ENCODE measurements around the gene HCLS1. TPM values are rescaled to one million over a fixed set of nuclear protein-coding genes. Genes with fewer than 3 reads are reported as not detected.

The HCLS1 gene
- polyA plus RNA-seq, 3 donors: 4.9 to 6.7 (median 6.4) TPM

GRCh38 chr3:121661376-121661775 lies 673 bp upstream of the HCLS1 start:
- no peak for DNase-seq

- DNase-seq: no peak
These were observed 1.1 kb downstream of the HCLS1 start for GRCh38 chr3:121659586-121659985.

- no peak for DNase-seq
These were observed 1.8 kb downstream of the HCLS1 start for GRCh38 chr3:121658716-121659435.

DNA sequence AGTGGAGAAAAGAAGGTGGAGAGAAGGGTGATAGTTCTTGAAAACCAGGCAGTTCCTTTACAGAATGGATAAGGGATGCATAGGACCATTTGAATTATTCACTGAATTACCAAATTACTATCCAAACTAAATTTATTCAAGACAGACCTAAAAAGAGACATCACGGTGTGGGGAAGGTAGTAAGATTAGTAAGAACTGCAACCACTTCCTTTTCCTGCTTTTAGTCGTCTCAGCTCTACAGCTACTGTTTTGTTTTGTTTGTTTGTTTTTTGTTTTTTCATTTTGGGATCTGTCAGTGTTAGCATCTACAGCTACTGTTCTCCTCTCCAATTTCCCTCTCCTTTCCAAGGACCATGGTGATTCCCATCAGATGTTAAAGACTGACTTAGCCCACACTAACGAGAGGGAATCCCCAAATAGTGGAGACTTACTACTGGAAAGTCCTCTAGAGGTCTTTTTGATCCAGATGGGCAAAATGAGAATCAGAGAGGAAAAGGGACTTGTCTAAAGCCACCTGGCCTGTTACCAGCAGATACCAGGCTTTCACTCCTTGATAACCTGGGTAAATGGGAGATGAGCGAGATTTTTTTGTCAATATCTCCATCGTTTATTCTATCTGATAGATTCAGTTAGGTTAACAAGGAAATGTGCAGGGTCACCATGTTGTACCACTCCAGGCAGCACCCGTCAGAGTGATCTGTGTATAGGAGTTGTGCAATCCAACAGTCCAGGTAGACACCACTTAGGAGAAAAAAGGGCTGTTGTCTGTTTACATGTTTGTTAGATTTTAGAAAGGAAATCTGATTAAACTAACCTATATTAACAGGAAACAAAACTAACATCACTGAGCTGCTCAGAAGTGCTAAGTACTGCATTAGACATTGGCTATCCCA lies 6.0 kb downstream of the HCLS1 start:
- DNase-seq: no peak

DNA sequence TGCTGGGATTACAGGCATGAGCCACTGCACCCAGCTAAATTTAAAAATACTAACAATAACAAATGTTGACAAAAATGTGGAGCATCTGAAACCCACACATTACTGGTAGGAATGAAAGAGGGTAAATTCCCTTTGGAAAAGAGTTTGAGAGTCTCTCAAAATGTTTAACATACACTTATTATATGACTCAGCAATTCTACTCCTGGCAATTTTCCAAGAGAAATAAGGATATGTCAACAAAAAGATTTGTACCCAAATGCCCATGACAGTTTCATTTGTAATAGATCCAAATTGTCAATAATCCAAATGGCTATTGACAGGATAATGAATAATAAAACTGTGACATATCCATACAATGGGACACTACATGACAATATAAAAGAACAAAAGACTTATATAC lies 9.0 kb downstream of the HCLS1 start:
- DNase-seq: no peak

- DNase-seq: no peak
These were observed 11.1 kb downstream of the HCLS1 start for GRCh38 chr3:121649645-121650044.

DNA sequence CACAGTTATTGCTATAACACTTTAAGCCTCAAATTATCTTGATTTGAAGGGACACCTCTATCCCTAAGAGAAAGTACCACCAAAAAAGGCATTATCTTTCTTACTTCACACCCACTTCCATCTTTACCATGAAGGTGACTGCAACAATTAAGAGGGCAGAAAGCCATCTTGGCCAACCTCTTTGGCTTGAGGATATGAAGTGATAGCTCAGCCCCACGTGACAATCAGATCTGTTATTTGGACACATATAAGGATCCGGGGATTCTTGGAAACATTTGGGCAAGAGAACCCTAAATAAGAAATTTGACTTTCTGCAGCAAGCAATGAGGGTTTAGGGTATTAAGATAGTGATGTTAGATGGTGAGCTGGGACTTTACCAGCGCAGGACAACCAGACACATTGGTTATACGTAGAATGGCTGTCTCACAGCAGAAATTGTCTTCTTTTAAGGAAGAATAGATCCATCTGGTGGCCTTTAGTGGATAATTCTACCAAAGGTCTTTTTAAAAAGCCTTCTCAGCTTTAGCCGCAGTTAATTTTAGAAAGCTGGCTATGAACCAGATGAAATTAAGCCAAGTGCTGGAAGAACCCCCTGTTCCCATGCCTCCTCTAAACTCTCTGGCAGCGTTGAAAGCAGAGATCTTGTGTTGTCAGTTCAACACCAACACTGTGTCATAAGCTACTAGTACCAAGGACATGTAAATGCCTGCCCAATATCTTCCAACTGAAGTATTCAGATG lies 12.3 kb downstream of the HCLS1 start:
- no peak for DNase-seq

- no peak for DNase-seq
These were observed 15.6 kb downstream of the HCLS1 start for GRCh38 chr3:121645054-121645453.

DNA sequence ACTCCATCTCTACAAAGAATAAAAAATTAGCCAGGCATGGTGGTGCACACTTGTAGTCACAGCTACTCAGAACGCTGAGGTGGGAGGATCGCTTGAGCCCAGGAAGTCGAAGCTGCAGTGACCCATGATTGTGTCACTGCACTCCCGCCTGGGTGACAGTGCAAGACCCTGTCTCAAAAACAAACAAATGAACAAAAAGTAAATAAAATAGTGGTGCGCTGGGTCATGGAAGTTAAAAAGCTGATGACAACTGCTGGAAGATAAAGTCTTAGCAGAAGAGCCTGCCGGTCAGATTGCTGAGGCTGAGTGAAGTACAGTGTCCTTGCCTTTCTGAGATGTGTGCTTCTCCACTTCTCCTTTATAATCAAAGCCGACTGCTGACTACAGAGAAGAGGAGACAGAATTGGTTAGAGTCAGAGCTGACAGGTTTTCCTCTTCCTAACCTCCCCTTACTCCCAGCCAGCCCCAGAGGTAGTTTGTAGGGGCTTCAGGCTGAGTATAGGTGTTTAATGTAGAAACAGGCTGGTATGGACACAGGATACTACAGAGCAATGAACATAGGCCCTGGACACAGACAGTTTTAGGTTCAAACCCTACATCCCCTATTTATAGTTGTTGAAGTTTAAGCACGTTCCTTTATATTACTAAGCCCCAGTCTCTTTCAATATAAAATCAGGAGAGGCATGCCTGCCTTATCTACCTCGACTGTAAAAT lies 17.9 kb downstream of the HCLS1 start:
- no peak for DNase-seq

- no peak for DNase-seq
These were observed 19.6 kb downstream of the HCLS1 start for GRCh38 chr3:121641127-121641526.

DNA sequence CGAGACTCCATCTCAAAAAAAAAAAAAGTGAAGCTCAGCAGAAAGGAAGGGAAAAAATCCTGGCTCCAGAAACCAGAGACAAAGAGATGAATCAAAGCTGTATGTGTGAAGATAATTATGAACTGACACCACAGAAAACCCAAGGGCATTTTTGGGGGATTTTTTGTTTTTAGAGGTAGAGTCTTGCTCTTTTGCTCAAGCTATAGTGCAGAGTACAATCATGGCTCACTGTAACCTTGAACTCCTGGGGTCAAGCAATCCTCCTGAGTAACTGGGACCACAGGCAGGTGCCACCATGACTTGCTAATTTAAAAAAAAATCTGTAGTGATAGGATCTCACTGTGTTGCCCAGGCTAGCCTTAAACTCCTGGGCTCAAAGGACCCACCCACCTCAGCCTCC lies 22.8 kb downstream of the HCLS1 start:
- no peak for DNase-seq

- no peak for DNase-seq
These were observed 30.3 kb downstream of the HCLS1 start for GRCh38 chr3:121630355-121630754.

DNA sequence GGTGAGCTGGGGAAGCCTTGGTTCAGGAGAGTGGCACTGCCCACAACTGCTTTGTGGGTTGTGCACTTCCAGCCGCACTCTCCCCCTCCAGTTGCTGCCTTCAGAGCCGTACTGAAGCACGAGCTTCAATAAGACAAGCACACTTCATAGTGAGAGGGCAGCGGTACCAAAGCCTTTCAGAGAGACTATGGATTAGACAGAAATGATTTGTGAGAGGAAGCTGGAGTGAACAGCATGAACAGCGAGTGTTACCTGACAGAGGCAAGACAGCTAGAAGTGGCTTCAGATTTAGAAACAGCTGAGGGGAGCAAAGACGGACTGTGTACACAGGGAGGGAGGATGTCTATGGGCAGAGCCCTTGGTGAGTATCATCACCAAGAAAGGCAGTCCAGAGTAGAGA lies 31.1 kb downstream of the HCLS1 start:
- no peak for DNase-seq

DNA sequence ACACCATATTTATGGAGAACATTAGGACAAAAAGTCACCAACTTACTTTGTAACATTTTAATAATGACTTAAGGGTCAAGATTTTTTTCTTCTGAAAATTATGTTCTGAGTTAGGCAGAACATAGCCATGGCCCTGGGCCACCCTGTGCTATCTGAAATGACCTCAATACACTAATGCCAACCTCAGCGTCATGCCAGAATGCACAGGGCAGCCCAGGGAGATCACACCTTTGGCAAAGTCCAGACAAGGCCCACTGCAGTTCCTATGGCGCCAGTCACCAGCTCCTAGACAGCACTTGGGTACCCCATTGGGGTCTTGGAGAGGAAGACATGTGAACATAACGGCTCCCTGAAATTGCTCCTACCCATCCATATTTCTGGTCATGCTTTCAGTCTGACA lies 33.1 kb downstream of the HCLS1 start:
- no peak for DNase-seq

DNA sequence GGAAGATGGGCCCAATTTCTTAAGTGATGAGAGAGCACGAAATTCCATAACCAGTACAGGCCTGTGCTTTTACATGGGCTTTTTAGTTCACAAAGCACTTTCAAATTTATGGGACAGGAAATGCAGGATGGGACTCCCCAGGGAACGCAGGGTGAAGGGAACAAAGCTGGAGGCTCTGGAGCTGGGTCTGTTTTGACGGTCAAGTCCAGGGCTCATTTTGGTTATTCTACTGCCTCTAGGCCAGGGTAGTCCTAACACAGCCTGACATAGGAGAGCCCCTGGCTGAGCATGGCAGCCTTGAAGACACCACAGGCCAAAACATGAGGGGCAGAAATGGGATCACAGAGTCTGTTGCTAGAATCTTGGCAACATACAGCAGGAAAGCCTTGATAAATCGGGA lies 33.5 kb downstream of the HCLS1 start:
- DNase-seq: no peak

GRCh38 chr3:121626495-121626894 lies 34.2 kb downstream of the HCLS1 start:
- no peak for DNase-seq

- peak; percentile 4 for DNase-seq
These were observed 36.4 kb downstream of the HCLS1 start for GRCh38 chr3:121624147-121624899.

GRCh38 chr3:121621491-121621890 lies 39.2 kb downstream of the HCLS1 start:
- no peak for DNase-seq

DNA sequence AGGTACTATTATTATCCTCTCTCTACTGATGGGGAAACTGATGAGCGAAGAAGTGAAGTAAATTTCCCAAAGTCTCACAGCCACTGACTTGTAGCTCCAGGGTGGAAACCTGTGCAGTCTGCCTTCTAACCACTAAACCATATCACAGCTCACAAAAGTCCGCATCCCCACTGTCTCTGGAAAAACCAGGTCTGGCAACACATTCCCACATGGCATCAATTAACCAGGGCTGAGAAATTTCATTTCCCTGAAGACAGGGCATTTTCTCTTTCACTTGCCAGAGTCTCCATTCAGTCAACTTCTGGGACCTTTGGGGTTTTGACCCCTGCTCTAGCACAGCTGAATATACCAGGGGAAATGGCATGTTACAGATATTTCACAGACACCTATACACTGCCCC lies 41.0 kb downstream of the HCLS1 start:
- DNase-seq: no peak

DNA sequence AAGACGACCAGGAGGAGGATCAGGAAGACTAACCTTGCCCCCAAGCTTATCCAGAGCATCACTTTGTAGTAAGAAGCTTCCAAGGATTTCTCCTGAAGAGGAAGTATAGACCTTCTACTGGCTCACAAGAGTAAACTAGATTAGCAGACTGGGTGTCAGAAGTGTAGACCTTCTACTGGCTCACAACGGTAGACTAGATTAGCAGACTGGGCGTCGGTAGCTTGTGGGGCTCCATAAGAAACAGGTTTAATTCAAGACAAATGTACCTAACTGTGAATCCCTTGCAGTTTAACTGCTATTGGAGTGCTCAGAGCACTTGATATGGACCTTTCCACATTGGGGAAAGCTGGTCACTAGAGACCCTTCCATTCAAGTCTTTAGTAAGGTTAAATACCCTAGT lies 54.6 kb downstream of the HCLS1 start:
- DNase-seq: no peak

DNA sequence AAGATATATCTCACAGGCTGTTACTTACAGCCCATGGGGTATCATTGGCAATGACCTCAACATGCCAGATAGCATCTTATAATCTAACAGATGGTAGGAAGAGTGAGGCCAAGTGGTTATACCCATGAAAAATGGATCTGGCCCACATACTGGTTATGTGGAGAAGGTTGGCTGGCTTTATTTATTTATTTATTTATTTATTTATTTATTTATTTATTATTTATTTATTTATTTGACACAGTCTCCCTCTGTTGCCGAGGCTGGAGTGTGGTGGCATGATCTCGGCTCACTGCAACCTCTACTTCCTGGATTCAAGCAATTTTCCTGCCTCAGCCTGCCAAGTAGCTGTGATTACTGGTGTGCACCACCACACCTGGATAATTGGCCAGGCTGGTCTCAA lies 55.9 kb downstream of the HCLS1 start:
- no peak for DNase-seq

Measured in renal pelvis (tissue), 4 donors.